PC-9 (cell line): ENCODE measurements around the gene UGT1A10. TPM values are rescaled to one million over a fixed set of nuclear protein-coding genes. Genes with fewer than 3 reads are reported as not detected.
"Not testable (repeated sequence)": the region's sequence is repeated elsewhere in the genome, so short reads cannot be mapped to it uniquely, and the experiment has no call there.

Source experiments
- BruUV-seq: library from RNA; stranded (reverse); fragments of 400-500 nt; replicated peaks from 2 replicates; lab custom pipeline; 2021; lab: Mats Ljungman, UMichigan
- CTCF ChIA-PET: fragments of 300-600 bp; sonication (Branson Sonifier 250); formaldehyde crosslinking; loops from one replicate; lab custom pipeline; 2022; ENCODE audit warnings: antibody characterized with exemption; lab: Charles Lee
- POLR2A ChIA-PET: fragments of 300-600 bp; sonication (Branson Sonifier 250); formaldehyde crosslinking; loops from one replicate; lab custom pipeline; 2022; ENCODE audit warnings: antibody characterized with exemption; ENCODE audit not compliant: unreplicated experiment; lab: Charles Lee
- DNase-seq, 2 experiments: peaks; one replicate each; pipeline versions ENCODE4 v3.0.0 to v3.0.0-alpha.2; 2015 to 2022; ENCODE audit warnings: mixed read lengths in 1 of 2
- H2AFZ ChIP-seq: fragments of 200-600 bp; sonication (generic); 2 replicates; pipeline ENCODE4 v1.8.1; 2017; ENCODE audit warnings: antibody characterized with exemption
- H3F3A ChIP-seq: fragments of 200-600 bp; sonication (generic); 2 replicates; pipeline ENCODE4 v1.8.1; 2017; ENCODE audit warnings: antibody characterized with exemption, mild to moderate bottlenecking, low read depth; ENCODE audit not compliant: insufficient read depth
- H3K27ac ChIP-seq: fragments of 200-600 bp; sonication (generic); 2 replicates; pipeline ENCODE4 v1.6.1; 2016; ENCODE audit warnings: mixed run types
- H3K27me3 ChIP-seq: fragments of 200-600 bp; sonication (generic); 2 replicates; pipeline ENCODE4 v1.6.1; 2016; ENCODE audit warnings: low read depth, mixed run types; ENCODE audit not compliant: insufficient read depth
- H3K36me3 ChIP-seq: fragments of 200-600 bp; sonication (generic); 2 replicates; pipeline ENCODE4 v1.6.1; 2016; ENCODE audit warnings: low read depth, mixed run types
- H3K4me1 ChIP-seq: fragments of 200-600 bp; sonication (generic); replicated peaks from 2 replicates; pipeline ENCODE4 v1.6.1; 2016; ENCODE audit warnings: mixed run types; ENCODE audit not compliant: insufficient read depth
- H3K4me2 ChIP-seq: fragments of 200-600 bp; sonication (generic); 2 replicates; pipeline ENCODE4 v1.6.1; 2017; ENCODE audit warnings: mixed run types
- H3K4me3 ChIP-seq: fragments of 200-600 bp; sonication (generic); 2 replicates; pipeline ENCODE4 v1.6.1; 2016; ENCODE audit warnings: mixed run types
- H3K79me2 ChIP-seq: fragments of 200-600 bp; sonication (generic); 2 replicates; pipeline ENCODE4 v1.6.1; 2017; ENCODE audit warnings: low read depth, mixed run types
- H3K9me2 ChIP-seq: fragments of 200-600 bp; sonication (generic); 2 replicates; pipeline ENCODE4 v1.8.1; 2017; ENCODE audit warnings: mild to moderate bottlenecking; ENCODE audit not compliant: insufficient read depth
- H3K9me3 ChIP-seq: fragments of 200-600 bp; sonication (generic); 2 replicates; pipeline ENCODE4 v1.8.1; 2016; ENCODE audit warnings: low read depth; ENCODE audit not compliant: insufficient read depth
- H4K20me1 ChIP-seq: fragments of 200-600 bp; sonication (generic); 2 replicates; pipeline ENCODE4 v1.8.1; 2017; ENCODE audit not compliant: insufficient read depth
- CTCF ChIP-seq: fragments of 200-600 bp; sonication (generic); conservative IDR thresholded peaks from 2 replicates; pipeline ENCODE4 v1.6.1; 2017; ENCODE audit warnings: mixed run types, antibody characterized with exemption, mild to moderate bottlenecking, moderate library complexity
- EZH2 ChIP-seq: fragments of 200-600 bp; sonication (generic); IDR thresholded peaks from 2 replicates; pipeline ENCODE4 v1.8.0; 2017; ENCODE audit warnings: antibody characterized with exemption, low read depth
- intact Hi-C: fragments of 100-400 bp; cut with micrococcal nuclease; formaldehyde crosslinking; loops from one replicate; pipeline ENCODE4 v1.10.0; 2022; ENCODE audit not compliant: unreplicated experiment
- total RNA-seq: library from RNA; stranded (reverse); gene quantifications from 2 replicates; pipeline ENCODE4 v1.2.3, GENCODE V29; 2021

UGT1A10 gene
- total RNA-seq, 1 experiment from 2014 or later, result not detected

- H3K27ac ChIP-seq, result peak overlapping the region; percentile 75
Measured at GRCh38 chr2:233651430-233651829, 15.2 kb downstream of the UGT1A10 start.

GRCh38 chr2:233654501-233654900 lies 18.3 kb downstream of the UGT1A10 start:
- H4K20me1 ChIP-seq, result no peaks in the 10 kb centered on the region
- no peaks in the 10 kb centered on the region for H3K79me2 ChIP-seq
- CTCF ChIA-PET, result no interaction called here
- no peaks in the 10 kb centered on the region; the same call in 1 of the 2 replicates for H3K9me3 ChIP-seq
- no peak for DNase-seq
- no peak overlapping the region for H3K4me3 ChIP-seq
- H3K4me2 ChIP-seq, result no peak overlapping the region
- peaks cover 24% of the 10 kb centered on the region for H3F3A ChIP-seq
- intact Hi-C loops, result no loop called here
- H3K4me1 ChIP-seq, result peaks cover 45% of the 10 kb centered on the region
- no TSS peak for BruUV-seq
- H3K27ac ChIP-seq, result no peak overlapping the region
- no peaks in the 10 kb centered on the region for H3K9me2 ChIP-seq
- TF ChIP-seq EZH2 (no peak), CTCF (no peak)
- H3K36me3 ChIP-seq, result no peaks in the 10 kb centered on the region
- POLR2A ChIA-PET, result no interaction called here
- no peak overlapping the region for H2AFZ ChIP-seq
- H3K27me3 ChIP-seq, result no peaks in the 10 kb centered on the region

More at GRCh38 chr2:233651430-233651829, 15.2 kb downstream of the UGT1A10 start:
- H3K4me3 ChIP-seq, result peak overlapping the region; percentile 7; the same call in 1 of the 2 replicates
- H3K9me3 ChIP-seq, result peaks cover 9% of the 10 kb centered on the region; the same call in 1 of the 2 replicates
- DNase-seq, result peak in 1 of 2 experiments; percentile 64
- H3K79me2 ChIP-seq, result no peaks in the 10 kb centered on the region
- TF ChIP-seq EZH2, result no peak
- TF ChIP-seq CTCF, result no peak
- H2AFZ ChIP-seq, result peak overlapping the region; percentile 28; the same call in 1 of the 2 replicates
- H3K36me3 ChIP-seq, result no peaks in the 10 kb centered on the region
- H3K4me2 ChIP-seq, result peak overlapping the region; percentile 58
- ChIA-PET CTCF (interaction anchor here (0.6 kb wide), 1 partner anchor 44 kb away, joined by 3 read pairs; no protein-coding TSS in a partner anchor), POLR2A (no interaction called here)
- H3F3A ChIP-seq, result peaks cover 24% of the 10 kb centered on the region
- peaks cover 47% of the 10 kb centered on the region for H3K4me1 ChIP-seq
- intact Hi-C loops, result no loop called here
- no peaks in the 10 kb centered on the region for H3K27me3 ChIP-seq
- BruUV-seq, result no TSS peak
- H3K9me2 ChIP-seq, result no peaks in the 10 kb centered on the region
- H4K20me1 ChIP-seq, result no peaks in the 10 kb centered on the region

GRCh38 chr2:233655043-233655442 lies 18.8 kb downstream of the UGT1A10 start:
- ChIA-PET POLR2A (no interaction called here), CTCF (no interaction called here)
- intact Hi-C loops, result no loop called here
- DNase-seq, result no peak
- no peak overlapping the region for H3K27ac ChIP-seq
- H3F3A ChIP-seq, result peaks cover 21% of the 10 kb centered on the region
- H3K4me1 ChIP-seq, result peaks cover 40% of the 10 kb centered on the region
- H3K79me2 ChIP-seq, result no peaks in the 10 kb centered on the region
- H2AFZ ChIP-seq, result peak overlapping the region; percentile 19; the same call in 1 of the 2 replicates
- H3K27me3 ChIP-seq, result no peaks in the 10 kb centered on the region
- no TSS peak for BruUV-seq
- H3K4me3 ChIP-seq, result no peak overlapping the region
- no peak overlapping the region for H3K4me2 ChIP-seq
- no peaks in the 10 kb centered on the region; the same call in 1 of the 2 replicates for H3K9me3 ChIP-seq
- H3K9me2 ChIP-seq, result no peaks in the 10 kb centered on the region
- H4K20me1 ChIP-seq, result no peaks in the 10 kb centered on the region
- TF ChIP-seq EZH2 (no peak), CTCF (no peak)
- H3K36me3 ChIP-seq, result no peaks in the 10 kb centered on the region

- H3K9me3 ChIP-seq, CTCF ChIA-PET, H4K20me1 ChIP-seq, H3K27ac ChIP-seq, POLR2A ChIA-PET, DNase-seq, H3K4me3 ChIP-seq, H3K27me3 ChIP-seq, H2AFZ ChIP-seq, H3K9me2 ChIP-seq, H3K36me3 ChIP-seq, H3K4me2 ChIP-seq, H3K79me2 ChIP-seq, intact Hi-C loops, BruUV-seq: not testable (repeated sequence)
- H3K4me1 ChIP-seq, result peaks cover 31% of the 10 kb centered on the region
- H3F3A ChIP-seq, result peaks cover 12% of the 10 kb centered on the region
Measured at GRCh38 chr2:233655943-233656342, 19.7 kb downstream of the UGT1A10 start.
